UCSD-AML1 (cell line): ENCODE data around the gene M6PR.
"Not testable (repeated sequence)": the region's sequence is repeated elsewhere in the genome, so short reads cannot be mapped to it uniquely, and the experiment has no call there.

Experiments used
- DNase-seq: peaks from one replicate; lab custom pipeline; 2025; ENCODE audit not compliant: unreplicated experiment; lab: John Stamatoyannopoulos, UW

The M6PR gene

GRCh38 chr12:8951744-8952143 lies 2.3 kb upstream of the M6PR start:
- peak; percentile 13 for DNase-seq

DNA sequence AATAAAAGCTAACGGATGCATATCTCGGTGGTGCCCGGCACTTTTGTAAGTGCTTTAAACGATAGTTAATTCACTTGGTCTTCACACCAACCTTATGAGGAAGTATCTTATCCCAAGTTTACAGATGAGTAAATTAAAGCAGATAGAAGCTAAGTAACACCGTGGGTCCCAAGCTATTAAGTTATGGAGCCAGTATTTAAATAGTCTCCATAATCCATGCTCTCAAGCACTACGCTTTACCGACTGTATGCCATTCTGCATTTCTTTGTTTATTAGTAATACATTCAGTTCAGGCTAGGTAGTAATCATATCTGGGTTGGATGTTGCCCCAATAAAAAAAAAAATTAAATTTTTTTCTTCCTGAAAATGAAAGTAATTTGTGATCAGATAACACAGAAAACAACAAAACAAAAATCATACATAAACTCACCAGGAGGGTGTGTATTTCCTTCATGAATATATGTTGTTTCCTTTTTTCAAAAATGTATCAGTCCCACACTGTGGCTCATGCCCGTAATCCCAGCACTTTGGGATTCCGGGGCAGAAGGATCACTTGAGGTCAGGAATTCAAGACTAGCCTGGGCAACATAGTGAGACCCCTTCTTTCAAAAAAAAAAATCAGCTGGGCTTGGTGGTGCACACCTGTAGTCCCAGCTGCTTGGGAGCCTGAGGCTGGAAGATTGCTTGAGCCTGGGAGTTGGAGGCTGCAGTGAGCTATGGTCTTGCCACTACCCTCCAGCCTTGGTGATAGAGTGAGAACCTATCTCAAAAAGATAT lies 1.4 kb upstream of the M6PR start:
- DNase-seq = no peak

DNA sequence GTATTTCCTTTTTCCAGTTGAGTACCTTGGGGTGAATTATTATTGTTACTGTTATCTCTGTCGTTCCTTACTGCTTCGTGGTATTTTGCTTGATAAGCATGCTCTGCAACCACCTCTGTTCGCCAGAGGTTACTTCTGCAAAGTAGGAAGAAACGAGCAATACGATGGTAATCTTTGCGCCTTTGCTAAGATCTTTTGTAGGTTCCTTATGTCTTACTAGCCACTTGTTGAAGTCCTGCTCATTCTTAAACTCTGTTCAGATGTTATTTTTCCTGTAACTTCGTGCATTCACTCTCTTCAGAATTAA lies 729 bp upstream of the M6PR start:
- DNase-seq = no peak

DNA sequence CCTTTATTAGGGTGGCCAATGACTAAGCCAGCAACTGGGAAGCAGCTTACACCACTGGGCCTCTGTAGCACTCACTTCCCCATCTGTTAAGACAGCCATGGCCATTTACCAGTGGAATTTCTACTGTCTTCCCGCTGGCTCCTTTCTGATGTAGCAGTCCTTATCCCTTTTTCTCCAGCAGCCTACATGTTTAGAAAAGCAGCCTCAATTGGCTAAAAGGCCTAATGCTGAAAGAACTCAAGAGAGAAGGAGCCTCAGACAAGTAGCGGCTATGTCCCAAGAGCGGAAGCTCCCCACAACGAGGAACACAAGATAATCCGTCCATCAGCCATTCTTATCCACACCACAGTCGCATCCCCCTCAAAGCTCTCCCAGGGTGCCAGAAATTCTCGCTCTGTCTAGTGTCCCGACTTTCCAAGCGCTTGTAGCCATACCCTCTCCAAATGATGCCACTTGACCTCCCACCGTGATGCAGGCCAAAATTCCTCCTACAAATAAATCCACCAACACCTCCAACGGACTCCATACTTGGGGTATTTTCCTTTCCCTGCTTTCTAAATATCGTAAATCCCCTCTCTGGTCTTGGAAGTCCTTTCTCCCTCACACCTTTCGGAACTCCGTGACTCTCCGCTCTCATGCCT lies 624 bp downstream of the M6PR start:
- peak; percentile 55 for DNase-seq

DNA sequence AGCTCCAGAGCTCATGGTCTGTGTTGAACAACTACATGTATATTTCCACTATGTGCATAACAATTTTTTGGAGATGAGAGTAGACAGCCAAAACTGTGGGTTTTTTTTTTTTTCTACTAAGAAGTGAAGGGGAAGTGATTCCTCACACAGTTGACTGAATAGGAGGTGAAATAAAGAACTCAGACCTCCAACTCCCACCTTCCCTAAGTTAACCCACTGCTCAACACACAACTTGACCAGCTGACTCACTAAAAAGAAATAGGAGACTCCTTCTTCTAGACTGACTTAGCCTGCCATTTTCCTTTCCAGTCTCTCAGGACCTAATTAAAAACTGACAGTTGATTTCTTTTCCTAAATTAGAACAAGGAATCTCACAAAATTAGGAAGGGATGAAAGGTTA lies 1.7 kb downstream of the M6PR start:
- no peak for DNase-seq

DNA sequence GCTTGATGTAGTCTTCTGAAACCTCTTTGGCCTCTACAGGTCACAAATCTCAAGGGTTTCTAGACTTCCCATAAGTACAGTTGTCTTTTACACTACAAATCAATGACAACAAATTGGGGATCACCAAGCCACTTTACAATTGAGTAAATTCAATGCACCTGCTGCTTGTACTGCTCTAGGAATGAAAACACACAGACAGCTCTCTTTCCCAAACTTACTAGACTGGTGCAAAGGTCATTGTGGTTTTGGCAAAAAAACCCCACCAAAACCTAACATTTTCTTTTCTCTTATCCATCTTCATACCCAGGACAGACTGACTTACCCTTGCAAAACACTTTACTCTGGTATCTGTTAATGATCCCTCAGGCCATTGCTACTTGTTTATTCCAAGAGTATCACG lies 2.7 kb downstream of the M6PR start:
- DNase-seq = no peak

- no peak for DNase-seq
Measured at GRCh38 chr12:8943565-8944186, 5.8 kb downstream of the M6PR start.

DNA sequence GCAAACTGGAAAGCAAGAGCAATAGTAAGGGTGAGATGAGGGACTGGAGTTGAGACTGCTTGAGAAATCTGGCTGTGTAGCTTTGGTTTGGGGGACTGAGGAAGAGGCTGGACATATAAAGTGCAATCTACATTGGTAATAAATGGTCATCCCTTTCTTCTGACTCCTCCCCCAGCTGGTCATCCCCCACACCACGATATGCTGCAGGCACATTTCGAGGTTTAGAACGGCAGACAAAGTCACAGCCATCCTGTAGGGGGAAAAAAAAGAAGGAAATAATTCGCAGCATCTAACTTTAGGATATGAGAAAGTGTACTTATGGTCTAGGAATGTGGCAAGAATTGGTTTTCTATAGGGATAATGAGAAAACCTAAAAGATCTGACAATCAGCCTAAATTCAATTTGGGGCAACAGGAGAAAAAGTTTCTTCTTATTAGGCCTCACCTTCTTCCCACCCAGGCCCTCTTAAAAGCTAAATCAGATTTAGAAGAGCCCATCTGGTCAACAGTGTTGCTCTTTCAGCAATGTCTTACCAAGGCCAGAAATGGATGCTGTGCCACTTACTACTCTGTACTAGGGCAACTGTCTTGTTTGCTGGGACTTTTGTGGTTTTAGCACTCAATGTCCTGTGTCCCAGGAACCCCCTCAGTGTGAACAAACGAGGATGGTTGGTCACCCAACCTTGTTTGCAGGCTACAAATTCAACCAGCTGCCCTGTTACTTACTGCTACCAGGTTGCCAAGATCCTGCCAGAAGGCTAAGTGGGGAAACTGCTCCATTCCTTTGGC lies 7.6 kb downstream of the M6PR start:
- no peak for DNase-seq

DNA sequence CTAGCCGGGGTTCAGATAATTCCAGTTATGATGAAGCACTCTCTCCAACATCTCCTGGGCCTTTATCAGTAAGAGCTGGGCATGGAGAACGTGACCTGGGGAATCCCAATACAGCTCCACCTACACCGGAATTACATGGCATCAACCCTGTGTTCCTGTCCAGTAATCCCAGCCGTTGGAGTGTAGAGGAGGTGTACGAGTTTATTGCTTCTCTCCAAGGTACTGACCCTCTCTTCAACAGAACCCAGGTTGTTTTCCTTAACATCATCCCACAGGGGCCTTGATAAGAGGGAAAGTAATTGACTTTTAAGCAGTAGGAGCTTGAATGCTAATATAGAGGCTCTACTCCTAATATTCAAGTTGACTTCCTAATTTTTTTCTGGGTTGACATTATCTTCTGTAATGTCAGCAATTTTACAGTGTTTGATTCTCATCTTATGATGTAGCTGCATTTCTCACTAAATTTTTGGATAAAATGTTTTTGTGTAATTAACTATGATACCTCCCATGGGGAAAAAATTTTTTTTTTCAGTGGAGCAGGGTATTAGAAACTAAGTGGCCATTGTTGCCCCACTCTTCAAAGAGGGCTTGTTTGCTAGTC lies 11.5 kb downstream of the M6PR start:
- DNase-seq = not testable (repeated sequence)

DNA sequence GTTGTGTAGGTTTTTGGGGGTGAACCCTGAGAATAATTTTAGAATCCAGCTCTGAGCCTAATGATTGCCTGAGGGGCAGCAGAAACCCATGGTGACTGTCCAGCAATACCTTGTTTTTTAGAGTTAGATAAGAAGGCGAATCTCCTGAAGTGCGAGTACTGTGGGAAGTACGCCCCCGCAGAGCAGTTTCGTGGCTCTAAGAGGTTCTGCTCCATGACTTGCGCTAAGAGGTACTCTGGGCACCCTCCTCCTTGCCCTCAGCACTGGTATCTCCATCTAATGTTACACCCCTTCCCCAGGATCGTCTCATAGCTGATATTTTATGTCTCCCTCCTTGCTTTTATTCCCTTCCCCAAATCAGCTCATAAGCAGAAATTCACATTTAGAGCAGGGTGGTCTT lies 12.7 kb downstream of the M6PR start:
- no peak for DNase-seq

DNA sequence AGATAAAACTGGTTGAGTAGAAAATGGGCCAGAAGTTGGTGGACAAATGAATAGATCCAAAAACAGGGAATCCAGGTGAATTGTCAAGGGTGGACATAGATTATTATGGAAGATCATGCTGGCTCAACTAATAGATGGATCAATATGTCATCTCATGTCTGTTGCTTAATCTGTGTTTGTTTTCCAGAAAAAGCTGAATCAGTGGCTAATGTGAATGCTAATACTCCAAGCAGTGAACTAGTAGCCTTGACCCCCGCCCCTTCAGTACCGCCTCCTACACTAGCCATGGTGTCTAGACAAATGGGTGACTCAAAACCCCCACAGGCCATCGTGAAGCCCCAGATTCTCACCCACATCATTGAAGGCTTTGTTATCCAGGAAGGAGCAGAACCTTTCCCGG lies 15.4 kb downstream of the M6PR start:
- DNase-seq = not testable (repeated sequence)

GRCh38 chr12:8932464-8932863 lies 17.0 kb downstream of the M6PR start:
- DNase-seq = not testable (repeated sequence)

DNA sequence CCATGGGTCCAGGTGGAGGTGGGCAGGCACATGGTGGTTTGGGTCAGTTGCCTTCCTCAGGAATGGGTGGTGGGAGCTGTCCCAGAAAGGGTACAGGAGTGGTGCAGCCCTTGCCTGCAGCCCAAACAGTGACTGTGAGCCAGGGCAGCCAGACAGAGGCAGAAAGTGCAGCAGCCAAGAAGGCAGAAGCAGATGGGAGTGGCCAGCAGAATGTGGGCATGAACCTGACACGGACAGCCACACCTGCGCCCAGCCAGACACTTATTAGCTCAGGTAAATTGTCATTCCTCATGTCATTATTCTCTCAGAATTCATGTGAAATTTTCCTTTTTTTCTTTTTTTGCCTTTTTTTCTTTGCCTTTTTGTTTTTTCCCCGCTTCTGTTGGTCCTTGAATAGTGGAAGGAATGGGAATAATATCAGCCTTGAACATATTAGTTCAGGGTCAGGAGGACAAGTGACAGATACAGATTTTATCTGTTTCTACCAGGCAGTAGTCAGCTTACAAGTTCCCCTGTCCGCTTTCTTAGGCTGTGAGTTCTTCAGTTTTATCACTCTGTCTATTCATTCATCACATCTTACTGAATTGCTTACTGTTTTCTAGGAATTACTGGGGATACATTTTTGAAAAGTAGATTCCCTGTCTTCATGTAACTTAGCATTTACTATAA lies 18.7 kb downstream of the M6PR start:
- not testable (repeated sequence) for DNase-seq

DNA sequence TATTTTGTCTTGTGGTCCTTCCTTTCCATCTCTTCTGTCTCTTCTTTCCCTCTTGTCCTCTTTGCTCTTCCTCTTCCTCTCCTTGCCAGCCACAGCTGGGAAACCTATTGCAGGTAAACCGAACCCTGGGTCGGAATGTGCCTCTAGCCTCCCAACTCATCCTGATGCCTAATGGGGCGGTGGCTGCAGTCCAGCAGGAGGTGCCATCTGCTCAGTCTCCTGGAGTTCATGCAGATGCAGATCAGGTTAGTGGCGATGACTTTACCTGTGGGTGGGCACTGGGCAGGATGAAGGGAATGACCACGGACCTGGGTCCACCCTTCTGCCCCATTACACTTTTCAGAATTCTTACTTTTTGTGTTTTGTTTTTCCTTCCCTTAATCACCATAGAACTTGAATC lies 26.9 kb downstream of the M6PR start:
- DNase-seq = no peak

- DNase-seq = not testable (repeated sequence)
Measured at GRCh38 chr12:8919643-8920042, 29.8 kb downstream of the M6PR start.

GRCh38 chr12:8917751-8918150 lies 31.7 kb downstream of the M6PR start:
- DNase-seq = no peak

GRCh38 chr12:8917031-8917430 lies 32.4 kb downstream of the M6PR start:
- DNase-seq = no peak

DNA sequence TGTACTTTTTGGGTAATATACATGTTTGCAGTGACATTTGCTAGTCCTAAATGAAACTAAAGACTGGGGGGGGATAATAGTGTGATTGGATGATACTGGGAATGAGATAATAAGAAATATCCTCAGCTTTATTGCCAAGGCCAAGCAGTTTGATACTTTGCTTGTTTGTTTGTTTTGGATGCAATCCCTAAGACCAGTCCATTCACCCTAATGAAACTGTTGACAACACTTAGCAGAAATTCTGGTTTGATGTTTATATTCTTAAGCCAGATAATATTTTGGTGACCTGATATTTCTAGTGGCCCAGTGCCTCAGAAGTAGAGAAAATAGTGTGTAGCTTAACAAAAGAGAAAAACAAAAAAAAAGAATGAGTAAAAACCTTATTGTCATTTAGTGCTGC lies 33.3 kb downstream of the M6PR start:
- DNase-seq = no peak

DNA sequence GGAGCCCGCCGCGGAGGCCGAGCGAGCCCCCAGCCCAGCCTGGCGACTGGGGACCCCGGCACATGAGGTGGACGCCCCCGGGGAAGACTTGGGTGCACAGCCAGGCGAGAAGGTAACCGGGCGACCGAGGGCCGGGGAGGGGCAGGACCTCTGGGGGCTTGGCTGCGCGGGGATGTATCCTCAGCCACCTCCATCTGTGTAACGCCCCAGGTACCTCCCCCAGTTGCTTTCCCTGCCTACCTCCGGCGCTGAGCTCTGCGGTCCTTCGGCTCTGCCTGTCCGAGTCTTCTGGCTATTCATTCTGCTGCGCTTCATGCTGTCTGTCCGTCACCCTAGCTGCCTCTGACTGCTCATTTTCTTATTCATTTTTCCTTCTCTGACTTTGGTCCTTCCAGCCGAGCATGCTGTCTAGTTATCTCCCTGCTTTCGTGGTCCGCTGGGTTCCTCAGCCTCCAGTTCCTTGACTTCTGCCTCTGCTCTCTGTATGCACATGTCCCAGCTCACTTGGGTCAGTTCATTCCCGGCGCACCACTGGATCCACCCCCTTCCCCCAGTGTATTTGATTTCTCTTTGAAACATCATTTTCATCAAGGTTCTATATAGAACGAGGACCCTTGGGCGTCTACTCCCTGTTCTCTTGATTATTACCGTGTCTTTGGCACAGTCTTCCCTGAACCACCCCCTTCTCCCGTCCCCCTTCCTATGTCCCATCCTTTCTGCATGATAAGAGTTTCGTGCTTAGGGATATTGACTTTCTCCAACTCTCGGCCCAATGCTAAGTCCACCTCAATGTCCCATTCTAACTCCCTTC lies 34.5 kb downstream of the M6PR start:
- peak; percentile 50 for DNase-seq
